ENCODE measurements around the gene NRG3.

The NRG3 gene

GRCh38 chr10:82394987-82395386 lies 520.0 kb downstream of the NRG3 start:
- no peak for DNase-seq (ENCODE audit: low read depth, low spot score)
- TF ChIP-seq POLR2AphosphoS5 (IDR thresholded peaks at IDR 0.05; ENCODE audit: borderline replicate concordance, low read depth, low read length) = no peak
- TF ChIP-seq FOXP2 (optimal IDR thresholded peaks at IDR 0.05; ENCODE audit: control extremely low read depth, extremely low read length, insufficient read depth) = no peak
- TF ChIP-seq EZH2 (IDR thresholded peaks at IDR 0.05) = no peak
- Histone ChIP-seq H3K9me3 (ENCODE audit: low read depth, low read length) (no peaks in the 10 kb centered on the region), H3K9ac (ENCODE audit: insufficient read length) (no peak overlapping the region), H3K27ac (no peak overlapping the region), H3K4me3 (no peak overlapping the region), H3K36me3 (ENCODE audit: insufficient read depth, low read length) (no peaks in the 10 kb centered on the region)

GRCh38 chr10:82396886-82397285 lies 521.9 kb downstream of the NRG3 start:
- H3K4me3 ChIP-seq = no peak overlapping the region
- H3K9me3 ChIP-seq (ENCODE audit: low read depth, low read length) = no peaks in the 10 kb centered on the region
- TF ChIP-seq FOXP2 (optimal IDR thresholded peaks at IDR 0.05; ENCODE audit: control extremely low read depth, extremely low read length, insufficient read depth) = no peak
- TF ChIP-seq POLR2AphosphoS5 (IDR thresholded peaks at IDR 0.05; ENCODE audit: borderline replicate concordance, low read depth, low read length) = no peak
- no peak for TF ChIP-seq EZH2 (IDR thresholded peaks at IDR 0.05)
- no peak overlapping the region for H3K9ac ChIP-seq (ENCODE audit: insufficient read length)
- no peak for DNase-seq (ENCODE audit: low read depth, low spot score)
- H3K36me3 ChIP-seq (ENCODE audit: insufficient read depth, low read length) = no peaks in the 10 kb centered on the region
- no peak overlapping the region for H3K27ac ChIP-seq

- Histone ChIP-seq H3K9ac (ENCODE audit: insufficient read length) (no peak overlapping the region), H3K9me3 (ENCODE audit: low read depth, low read length) (no peaks in the 10 kb centered on the region), H3K27ac (no peak overlapping the region), H3K4me3 (no peak overlapping the region), H3K36me3 (ENCODE audit: insufficient read depth, low read length) (no peaks in the 10 kb centered on the region)
- DNase-seq (ENCODE audit: low read depth, low spot score) = no peak
- TF ChIP-seq FOXP2 (optimal IDR thresholded peaks at IDR 0.05; ENCODE audit: control extremely low read depth, extremely low read length, insufficient read depth) (no peak), POLR2AphosphoS5 (IDR thresholded peaks at IDR 0.05; ENCODE audit: borderline replicate concordance, low read depth, low read length) (no peak), EZH2 (IDR thresholded peaks at IDR 0.05) (no peak)
These were observed 522.9 kb downstream of the NRG3 start for GRCh38 chr10:82397854-82398253.

- TF ChIP-seq POLR2AphosphoS5 (IDR thresholded peaks at IDR 0.05; ENCODE audit: borderline replicate concordance, low read depth, low read length) (no peak), EZH2 (IDR thresholded peaks at IDR 0.05) (no peak), FOXP2 (optimal IDR thresholded peaks at IDR 0.05; ENCODE audit: control extremely low read depth, extremely low read length, insufficient read depth) (no peak)
- no peak overlapping the region for H3K4me3 ChIP-seq
- no peaks in the 10 kb centered on the region for H3K36me3 ChIP-seq (ENCODE audit: insufficient read depth, low read length)
- H3K9me3 ChIP-seq (ENCODE audit: low read depth, low read length) = no peaks in the 10 kb centered on the region
- no peak overlapping the region for H3K9ac ChIP-seq (ENCODE audit: insufficient read length)
- no peak for DNase-seq (ENCODE audit: low read depth, low spot score)
- no peak overlapping the region for H3K27ac ChIP-seq
These were observed 524.9 kb downstream of the NRG3 start for GRCh38 chr10:82399850-82400249.

- Histone ChIP-seq H3K27ac (no peak overlapping the region), H3K4me3 (no peak overlapping the region), H3K9ac (ENCODE audit: insufficient read length) (no peak overlapping the region), H3K9me3 (ENCODE audit: low read depth, low read length) (no peaks in the 10 kb centered on the region), H3K36me3 (ENCODE audit: insufficient read depth, low read length) (no peaks in the 10 kb centered on the region)
- DNase-seq (ENCODE audit: low read depth, low spot score) = no peak
- no peak for TF ChIP-seq EZH2 (IDR thresholded peaks at IDR 0.05)
- no peak for TF ChIP-seq FOXP2 (optimal IDR thresholded peaks at IDR 0.05; ENCODE audit: control extremely low read depth, extremely low read length, insufficient read depth)
- TF ChIP-seq POLR2AphosphoS5 (IDR thresholded peaks at IDR 0.05; ENCODE audit: borderline replicate concordance, low read depth, low read length) = no peak
These were observed 525.8 kb downstream of the NRG3 start for GRCh38 chr10:82400841-82401240.

- Histone ChIP-seq H3K27ac (no peak overlapping the region), H3K36me3 (ENCODE audit: insufficient read depth, low read length) (no peaks in the 10 kb centered on the region), H3K9ac (ENCODE audit: insufficient read length) (no peak overlapping the region), H3K9me3 (ENCODE audit: low read depth, low read length) (no peaks in the 10 kb centered on the region), H3K4me3 (no peak overlapping the region)
- DNase-seq (ENCODE audit: low read depth, low spot score) = no peak
- TF ChIP-seq POLR2AphosphoS5 (IDR thresholded peaks at IDR 0.05; ENCODE audit: borderline replicate concordance, low read depth, low read length) = no peak
- TF ChIP-seq EZH2 (IDR thresholded peaks at IDR 0.05) = no peak
- TF ChIP-seq FOXP2 (optimal IDR thresholded peaks at IDR 0.05; ENCODE audit: control extremely low read depth, extremely low read length, insufficient read depth) = no peak
These were observed 528.0 kb downstream of the NRG3 start for GRCh38 chr10:82402906-82403401.

- no peak overlapping the region for H3K9ac ChIP-seq (ENCODE audit: insufficient read length)
These were observed 534.7 kb downstream of the NRG3 start for GRCh38 chr10:82409671-82410070.

GRCh38 chr10:82411416-82411815 lies 536.4 kb downstream of the NRG3 start:
- no peak for TF ChIP-seq FOXP2 (optimal IDR thresholded peaks at IDR 0.05; ENCODE audit: control extremely low read depth, extremely low read length, insufficient read depth)
- Histone ChIP-seq H3K9me3 (ENCODE audit: low read depth, low read length) (no peaks in the 10 kb centered on the region), H3K36me3 (ENCODE audit: insufficient read depth, low read length) (no peaks in the 10 kb centered on the region), H3K27ac (no peak overlapping the region), H3K9ac (ENCODE audit: insufficient read length) (no peak overlapping the region), H3K4me3 (no peak overlapping the region)
- no peak for DNase-seq (ENCODE audit: low read depth, low spot score)

More at GRCh38 chr10:82409671-82410070, 534.7 kb downstream of the NRG3 start:
- Histone ChIP-seq H3K9me3 (ENCODE audit: low read depth, low read length) (no peaks in the 10 kb centered on the region), H3K27ac (no peak overlapping the region), H3K4me3 (no peak overlapping the region), H3K36me3 (ENCODE audit: insufficient read depth, low read length) (no peaks in the 10 kb centered on the region)
- no peak for DNase-seq (ENCODE audit: low read depth, low spot score)
- TF ChIP-seq EZH2 (IDR thresholded peaks at IDR 0.05) (no peak), FOXP2 (optimal IDR thresholded peaks at IDR 0.05; ENCODE audit: control extremely low read depth, extremely low read length, insufficient read depth) (no peak), POLR2AphosphoS5 (IDR thresholded peaks at IDR 0.05; ENCODE audit: borderline replicate concordance, low read depth, low read length) (no peak)

GRCh38 chr10:82420001-82420400 lies 545.0 kb downstream of the NRG3 start:
- no peak overlapping the region for H3K4me3 ChIP-seq
- TF ChIP-seq POLR2AphosphoS5 (IDR thresholded peaks at IDR 0.05; ENCODE audit: borderline replicate concordance, low read depth, low read length) (no peak), FOXP2 (optimal IDR thresholded peaks at IDR 0.05; ENCODE audit: control extremely low read depth, extremely low read length, insufficient read depth) (no peak), EZH2 (IDR thresholded peaks at IDR 0.05) (no peak)
- H3K27ac ChIP-seq = no peak overlapping the region
- no peak for DNase-seq (ENCODE audit: low read depth, low spot score)
- no peaks in the 10 kb centered on the region for H3K36me3 ChIP-seq (ENCODE audit: insufficient read depth, low read length)
- no peak overlapping the region for H3K9ac ChIP-seq (ENCODE audit: insufficient read length)
- no peaks in the 10 kb centered on the region for H3K9me3 ChIP-seq (ENCODE audit: low read depth, low read length)

Data from SK-N-MC (cell line).